Endothelial cell of umbilical vein (primary cell): Measurements from ENCODE around the gene MATCAP1. TPM values are rescaled to one million over a fixed set of nuclear protein-coding genes. Genes with fewer than 3 reads are reported as not detected.

Experiments used
- BruUV-seq: library from RNA; stranded (reverse); fragments of 400-500 nt; replicated peaks from 2 replicates; lab custom pipeline; 2021; lab: Mats Ljungman, UMichigan
- CTCF ChIA-PET: fragments of 300-600, 350-600 bp; sonication (Branson Sonifier 250); formaldehyde crosslinking; loops from one replicate; lab custom pipeline; 2021; ENCODE audit warnings: antibody characterized with exemption, inconsistent platforms; lab: Charles Lee
- POLR2A ChIA-PET: fragments of 300-600, 350-600 bp; sonication (Branson Sonifier 250); formaldehyde crosslinking; loops from one replicate; lab custom pipeline; 2021; ENCODE audit warnings: antibody characterized with exemption, inconsistent platforms; lab: Charles Lee
- DNase-seq: peaks from one replicate; pipeline ENCODE4 v3.0.0-alpha.2; 2011; ENCODE audit warnings: low read depth, low spot score
- FAIRE-seq: peaks from 2 replicates; lab custom pipeline; 2011; peaks lifted over from hg19 to GRCh38; lab: Jason Lieb, UNC
- H2AFZ ChIP-seq: 2 replicates; pipeline ENCODE4 v1.6.0; 2012; ENCODE audit warnings: low read depth, low read length, control low read depth, inconsistent platforms
- H3K27ac ChIP-seq: 2 replicates; pipeline ENCODE4 v1.5.1; 2011; ENCODE audit warnings: low read depth, mild to moderate bottlenecking, control low read depth, low read length, moderate library complexity; ENCODE audit not compliant: insufficient read depth
- H3K27me3 ChIP-seq, 2 experiments: 2 replicates each; pipeline versions ENCODE4 v1.6.0 to v1.6.1; 2011; ENCODE audit warnings: low read length in 2 of 2, mixed read lengths in 1 of 2; ENCODE audit not compliant: control insufficient read depth in 2 of 2, insufficient read depth in 2 of 2
- H3K36me3 ChIP-seq, 2 experiments: 2 replicates in 1 of 2; 3 replicates in 1 of 2; pipeline ENCODE4 v1.5.1; 2011; ENCODE audit warnings: low read length in 2 of 2, mild to moderate bottlenecking in 1 of 2, moderate library complexity in 1 of 2; ENCODE audit not compliant: control insufficient read depth in 2 of 2, insufficient read depth in 2 of 2; ENCODE audit errors: extremely low read depth in 1 of 2
- H3K4me1 ChIP-seq: 3 replicates; pipeline ENCODE4 v1.5.1; 2011; ENCODE audit warnings: mild to moderate bottlenecking, low read length; ENCODE audit not compliant: control insufficient read depth, insufficient read depth; ENCODE audit errors: extremely low read depth
- H3K4me2 ChIP-seq: 2 replicates; pipeline ENCODE4 v1.6.1; 2011; ENCODE audit warnings: low read length, control low read depth, mixed read lengths; ENCODE audit not compliant: insufficient read depth
- H3K4me3 ChIP-seq, 3 experiments: fragments of 200-600 bp in 1 of 3; sonication (generic), shearing (Covaris generic) in 1 of 3; replicated peaks in 1 of 3; 2 replicates each; pipeline ENCODE4 v1.5.1; 2011 to 2016; ENCODE audit warnings: control low read depth in 3 of 3, low read length in 3 of 3, mild to moderate bottlenecking in 2 of 3, inconsistent platforms in 1 of 3, low read depth in 1 of 3, moderate library complexity in 1 of 3; ENCODE audit not compliant: insufficient read depth in 1 of 3
- H3K79me2 ChIP-seq: 2 replicates; pipeline ENCODE4 v1.6.0; 2012; ENCODE audit warnings: low read length, inconsistent platforms; ENCODE audit not compliant: control insufficient read depth, insufficient read depth
- H3K9ac ChIP-seq: replicated peaks from 2 replicates; pipeline ENCODE3; 2011; ENCODE audit warnings: low read length, control low read depth; ENCODE audit not compliant: insufficient read depth; ENCODE audit errors: extremely low read depth
- H3K9me1 ChIP-seq: replicated peaks from 3 replicates; pipeline ENCODE4 v1.6.0; 2011; ENCODE audit warnings: mild to moderate bottlenecking, low read length; ENCODE audit not compliant: control insufficient read depth, insufficient read depth; ENCODE audit errors: extremely low read depth
- H3K9me3 ChIP-seq: replicated peaks from 2 replicates; pipeline ENCODE4 v1.5.1; 2012; ENCODE audit warnings: low read length, inconsistent platforms; ENCODE audit not compliant: control insufficient read depth, insufficient read depth
- H4K20me1 ChIP-seq: replicated peaks from 2 replicates; pipeline ENCODE3; 2011; ENCODE audit warnings: mild to moderate bottlenecking, low read length; ENCODE audit not compliant: control insufficient read depth, insufficient read depth; ENCODE audit errors: extremely low read depth
- CTCF ChIP-seq, 2 donors: IDR thresholded peaks; 1 replicate in 1 of 2; 2 replicates in 1 of 2; pipeline ENCODE4 v1.5.1; 2011; ENCODE audit warnings: low read length in 2 of 2, mild to moderate bottlenecking in 2 of 2, moderate library complexity in 2 of 2, control low read depth in 1 of 2, inconsistent platforms in 1 of 2, low read depth in 1 of 2; ENCODE audit not compliant: insufficient read depth in 1 of 2; ENCODE audit errors: extremely low read depth in 1 of 2
- EZH2 ChIP-seq: IDR thresholded peaks from 2 replicates; pipeline ENCODE4 v1.6.1; 2012; ENCODE audit warnings: borderline replicate concordance, low read depth, mild to moderate bottlenecking, moderate library complexity, low read length, inconsistent platforms; ENCODE audit not compliant: severe bottlenecking
- FOS ChIP-seq: IDR thresholded peaks from 2 replicates; pipeline ENCODE4 v1.6.1; 2011; ENCODE audit warnings: mild to moderate bottlenecking, low read length, moderate library complexity, borderline replicate concordance; ENCODE audit not compliant: insufficient read depth
- GATA2 ChIP-seq: IDR thresholded peaks from 2 replicates; pipeline ENCODE4 v1.7.0; 2011; ENCODE audit warnings: low read depth, mild to moderate bottlenecking, moderate library complexity, mixed read lengths, low read length; ENCODE audit not compliant: insufficient read length, insufficient read depth
- JUN ChIP-seq: IDR thresholded peaks from 2 replicates; pipeline ENCODE4 v1.6.1; 2011; ENCODE audit warnings: borderline replicate concordance, low read depth; ENCODE audit not compliant: insufficient read length, insufficient read depth
- MAX ChIP-seq: IDR thresholded peaks from 2 replicates; pipeline ENCODE4 v1.6.1; 2011; ENCODE audit not compliant: insufficient read depth, insufficient read length
- MYC ChIP-seq: IDR thresholded peaks from one replicate; pipeline ENCODE4 v1.6.1; 2011; ENCODE audit warnings: mild to moderate bottlenecking, low read depth, low read length
- POLR2A ChIP-seq: IDR thresholded peaks from 2 replicates; pipeline ENCODE4 v1.6.1; 2012; ENCODE audit warnings: low read depth, mild to moderate bottlenecking, control low read depth, low read length
- POLR2AphosphoS5 ChIP-seq: IDR thresholded peaks from 2 replicates; pipeline ENCODE4 v1.6.1; 2012; ENCODE audit warnings: low read depth, mild to moderate bottlenecking, control low read depth, low read length, moderate library complexity; ENCODE audit not compliant: insufficient read depth
- dilution Hi-C: fragments of 300-500 bp; cut with MboI; formaldehyde crosslinking; loops from one replicate; pipeline ENCODE4 v1.15.0; 2019; ENCODE audit warnings: low sequenced_read_pairs; ENCODE audit not compliant: extremely low pct_ligation_motif_present
- intact Hi-C: fragments of 100-400 bp; cut with micrococcal nuclease; formaldehyde crosslinking; loops from one replicate; pipeline ENCODE4 v1.10.0; 2022
- polyA plus RNA-seq, 4 experiments: library from polyadenylated mRNA; depleted of rRNA in 3 of 4; stranded (reverse) in 3 of 4; unstranded in 1 of 4; fragments of >200 nt; gene quantifications; 2 replicates each; pipeline versions ENCODE4 v1.2.1 to v1.2.3, GENCODE V29; 2011 to 2012; ENCODE audit warnings: missing spikeins in 1 of 4
- total RNA-seq: library from RNA; stranded (reverse); gene quantifications from 2 replicates; pipeline ENCODE4 v1.2.3, GENCODE V29; 2021

Gene MATCAP1
- total and polyA plus RNA-seq, 2 donors (not counting 3 experiments of a cell fraction or from before 2014, with no cell fraction given): 44.5 to 53.3 TPM

GRCh38 chr16:67128887-67129286 lies 54.9 kb downstream of the MATCAP1 start:
- H3K9me1 ChIP-seq: no peaks in the 10 kb centered on the region
- FAIRE-seq: no peak
- H3K36me3 ChIP-seq: peaks cover 2 to 6% of the 10 kb centered on the region in 2 experiments
- H3K4me2 ChIP-seq: no peak overlapping the region
- intact Hi-C loops (no loop called here), dilution Hi-C loops (no loop called here)
- no peaks in the 10 kb centered on the region for H3K27me3 ChIP-seq
- H3K9me3 ChIP-seq: no peaks in the 10 kb centered on the region
- no peak overlapping the region for H3K4me3 ChIP-seq
- H3K9ac ChIP-seq: no peak overlapping the region
- H3K4me1 ChIP-seq: no peaks in the 10 kb centered on the region
- POLR2A ChIA-PET: no interaction called here
- no peak for DNase-seq
- TF ChIP-seq POLR2AphosphoS5 (no peak), GATA2 (no peak), CTCF (IDR thresholded peaks at IDR 0.05; ENCODE audit: extremely low read depth in 1 of 2, insufficient read depth in 1 of 2, low read depth in 1 of 2, low read length in 2 of 2) (no peak), EZH2 (no peak), POLR2A (no peak), JUN (no peak), MAX (no peak), MYC (no peak), FOS (no peak)
- H3K79me2 ChIP-seq: no peaks in the 10 kb centered on the region
- H3K27ac ChIP-seq: no peak overlapping the region
- CTCF ChIA-PET: interaction anchor here (0.9 to 1.6 kb wide), 2 partner anchors 9 to 56 kb away, joined by 3 to 5 read pairs; no protein-coding TSS in a partner anchor
- BruUV-seq: no TSS peak
- H2AFZ ChIP-seq: no peak overlapping the region
- no peaks in the 10 kb centered on the region for H4K20me1 ChIP-seq
